ENCODE measurements around the gene GRIN2A.

- TF ChIP-seq CTCF (IDR thresholded peaks at IDR 0.05) (no peak), EZH2 (IDR thresholded peaks at IDR 0.05; ENCODE audit: borderline replicate concordance, insufficient read depth, low read depth, low read length, poor library complexity, severe bottlenecking) (no peak)
Measured at GRCh38 chr16:9816644-9817043, 365.6 kb downstream of the GRIN2A start.
